Loucy (cell line): ENCODE measurements around the gene RNU5B-1.

ENCODE experiments used
- H2AFZ ChIP-seq: fragments of 200-600 bp; sonication (generic); 2 replicates; pipeline ENCODE4 v1.6.0; 2016; ENCODE audit warnings: antibody characterized with exemption, mild to moderate bottlenecking, low read length, moderate library complexity
- H3F3A ChIP-seq: fragments of 200-600 bp; 2 replicates; pipeline ENCODE4 v1.6.0; 2016; ENCODE audit warnings: antibody characterized with exemption, low read depth, mild to moderate bottlenecking
- H3K27me3 ChIP-seq: fragments of 200-600 bp; sonication (generic); 2 replicates; pipeline ENCODE4 v1.6.1; 2014; ENCODE audit warnings: low read length, mild to moderate bottlenecking; ENCODE audit not compliant: insufficient read depth, poor library complexity, severe bottlenecking
- H3K36me3 ChIP-seq: fragments of 200-600 bp; sonication (generic); 2 replicates; pipeline ENCODE4 v1.6.1; 2016; ENCODE audit warnings: low read length; ENCODE audit not compliant: insufficient read depth
- H3K4me1 ChIP-seq: fragments of 200-600 bp; sonication (generic); 2 replicates; pipeline ENCODE4 v1.5.1; 2014; ENCODE audit warnings: low read length, mild to moderate bottlenecking; ENCODE audit not compliant: insufficient read depth, poor library complexity, severe bottlenecking
- H3K4me2 ChIP-seq: fragments of 200-600 bp; sonication (generic); 2 replicates; pipeline ENCODE4 v1.6.0; 2014; ENCODE audit warnings: antibody characterized with exemption, low read length, low read depth, mild to moderate bottlenecking; ENCODE audit not compliant: poor library complexity, severe bottlenecking
- H3K4me3 ChIP-seq: fragments of 200-600 bp; sonication (generic); 2 replicates; pipeline ENCODE4 v1.5.1; 2014; ENCODE audit warnings: low read length, mild to moderate bottlenecking, mixed read lengths; ENCODE audit not compliant: poor library complexity, severe bottlenecking
- H3K79me2 ChIP-seq: fragments of 200-600 bp; sonication (generic); 2 replicates; pipeline ENCODE4 v1.6.1; 2014; ENCODE audit warnings: low read length; ENCODE audit not compliant: insufficient read depth
- H3K9ac ChIP-seq: fragments of 200-600 bp; sonication (generic); 2 replicates; pipeline ENCODE4 v1.6.0; 2014; ENCODE audit warnings: mild to moderate bottlenecking, low read depth, low read length, moderate library complexity; ENCODE audit not compliant: poor library complexity, severe bottlenecking
- H3K9me2 ChIP-seq: fragments of 200-600 bp; sonication (generic); replicated peaks from 2 replicates; pipeline ENCODE4 v1.6.1; 2016; ENCODE audit warnings: low read depth, low read length, mixed read lengths
- H3K9me3 ChIP-seq: fragments of 200-600 bp; sonication (generic); 2 replicates; pipeline ENCODE4 v1.6.1; 2014; ENCODE audit warnings: mild to moderate bottlenecking, antibody characterized with exemption, low read length, low read depth; ENCODE audit not compliant: insufficient read depth
- H4K20me1 ChIP-seq: fragments of 200-600 bp; sonication (generic); 2 replicates; pipeline ENCODE4 v1.6.0; 2014; ENCODE audit warnings: antibody characterized with exemption, low read length, mild to moderate bottlenecking; ENCODE audit not compliant: insufficient read depth, poor library complexity, severe bottlenecking
- EZH2phosphoT487 ChIP-seq: fragments of 200-600 bp; IDR thresholded peaks from 2 replicates; pipeline ENCODE4 v1.6.1; 2018; ENCODE audit warnings: antibody characterized with exemption, mild to moderate bottlenecking, moderate library complexity, borderline replicate concordance
- TF ChIP-seq, protein P1 (sequence below): fragments of 200-600 bp; sonication (generic); conservative IDR thresholded peaks from 2 replicates; pipeline ENCODE4 v1.5.1; 2014; ENCODE audit warnings: mild to moderate bottlenecking, antibody characterized with exemption, low read length

The RNU5B-1 gene

DNA sequence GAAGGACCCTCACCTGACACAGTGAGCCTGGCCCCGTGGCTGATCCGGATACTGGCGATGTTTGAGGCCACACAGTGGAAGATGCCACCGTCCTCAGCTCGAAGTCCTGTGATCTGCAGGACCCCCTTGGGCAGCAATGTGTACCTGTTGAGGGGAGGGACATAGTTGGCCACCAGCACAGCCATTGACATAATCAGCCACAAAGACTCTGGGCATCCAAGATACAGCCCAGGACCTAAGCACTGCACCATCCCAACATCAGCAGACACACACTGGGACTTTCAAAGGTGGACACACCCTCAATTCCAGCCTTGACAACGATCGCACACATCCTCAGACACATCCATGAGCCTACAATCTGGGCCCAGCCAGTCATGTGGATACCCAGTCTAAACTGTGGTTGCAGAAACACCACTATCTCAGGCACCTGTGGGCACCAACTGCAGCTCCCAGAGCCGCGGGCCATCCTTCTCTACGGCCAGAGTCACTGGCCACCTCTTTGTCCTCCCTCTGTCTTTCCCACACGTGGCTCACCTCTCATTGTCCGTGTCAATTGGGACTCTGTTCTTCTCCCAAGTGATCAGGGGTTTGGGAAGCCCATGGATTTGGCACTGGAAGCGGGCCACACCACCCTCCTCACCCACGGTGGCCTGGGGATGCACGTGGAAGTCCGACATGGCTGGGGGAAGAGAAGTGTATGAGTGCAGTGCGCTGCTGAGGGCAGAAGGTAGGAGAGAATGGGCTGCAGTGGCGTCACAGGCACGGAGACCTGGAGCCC, 31.0 kb downstream of the RNU5B-1 start:
- Histone ChIP-seq H2AFZ (no peak overlapping the region), H4K20me1 (no peaks in the 10 kb centered on the region), H3K9me3 (no peaks in the 10 kb centered on the region), H3K4me2 (no peak overlapping the region), H3K79me2 (no peaks in the 10 kb centered on the region), H3F3A (no peaks in the 10 kb centered on the region), H3K4me1 (peaks cover 12% of the 10 kb centered on the region), H3K27me3 (no peaks in the 10 kb centered on the region), H3K36me3 (no peaks in the 10 kb centered on the region), H3K9me2 (no peaks in the 10 kb centered on the region), H3K9ac (no peak overlapping the region), H3K4me3 (no peak overlapping the region)
- TF ChIP-seq, protein P1, sequence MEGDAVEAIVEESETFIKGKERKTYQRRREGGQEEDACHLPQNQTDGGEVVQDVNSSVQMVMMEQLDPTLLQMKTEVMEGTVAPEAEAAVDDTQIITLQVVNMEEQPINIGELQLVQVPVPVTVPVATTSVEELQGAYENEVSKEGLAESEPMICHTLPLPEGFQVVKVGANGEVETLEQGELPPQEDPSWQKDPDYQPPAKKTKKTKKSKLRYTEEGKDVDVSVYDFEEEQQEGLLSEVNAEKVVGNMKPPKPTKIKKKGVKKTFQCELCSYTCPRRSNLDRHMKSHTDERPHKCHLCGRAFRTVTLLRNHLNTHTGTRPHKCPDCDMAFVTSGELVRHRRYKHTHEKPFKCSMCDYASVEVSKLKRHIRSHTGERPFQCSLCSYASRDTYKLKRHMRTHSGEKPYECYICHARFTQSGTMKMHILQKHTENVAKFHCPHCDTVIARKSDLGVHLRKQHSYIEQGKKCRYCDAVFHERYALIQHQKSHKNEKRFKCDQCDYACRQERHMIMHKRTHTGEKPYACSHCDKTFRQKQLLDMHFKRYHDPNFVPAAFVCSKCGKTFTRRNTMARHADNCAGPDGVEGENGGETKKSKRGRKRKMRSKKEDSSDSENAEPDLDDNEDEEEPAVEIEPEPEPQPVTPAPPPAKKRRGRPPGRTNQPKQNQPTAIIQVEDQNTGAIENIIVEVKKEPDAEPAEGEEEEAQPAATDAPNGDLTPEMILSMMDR = no peak
- no peak for TF ChIP-seq EZH2phosphoT487

DNA sequence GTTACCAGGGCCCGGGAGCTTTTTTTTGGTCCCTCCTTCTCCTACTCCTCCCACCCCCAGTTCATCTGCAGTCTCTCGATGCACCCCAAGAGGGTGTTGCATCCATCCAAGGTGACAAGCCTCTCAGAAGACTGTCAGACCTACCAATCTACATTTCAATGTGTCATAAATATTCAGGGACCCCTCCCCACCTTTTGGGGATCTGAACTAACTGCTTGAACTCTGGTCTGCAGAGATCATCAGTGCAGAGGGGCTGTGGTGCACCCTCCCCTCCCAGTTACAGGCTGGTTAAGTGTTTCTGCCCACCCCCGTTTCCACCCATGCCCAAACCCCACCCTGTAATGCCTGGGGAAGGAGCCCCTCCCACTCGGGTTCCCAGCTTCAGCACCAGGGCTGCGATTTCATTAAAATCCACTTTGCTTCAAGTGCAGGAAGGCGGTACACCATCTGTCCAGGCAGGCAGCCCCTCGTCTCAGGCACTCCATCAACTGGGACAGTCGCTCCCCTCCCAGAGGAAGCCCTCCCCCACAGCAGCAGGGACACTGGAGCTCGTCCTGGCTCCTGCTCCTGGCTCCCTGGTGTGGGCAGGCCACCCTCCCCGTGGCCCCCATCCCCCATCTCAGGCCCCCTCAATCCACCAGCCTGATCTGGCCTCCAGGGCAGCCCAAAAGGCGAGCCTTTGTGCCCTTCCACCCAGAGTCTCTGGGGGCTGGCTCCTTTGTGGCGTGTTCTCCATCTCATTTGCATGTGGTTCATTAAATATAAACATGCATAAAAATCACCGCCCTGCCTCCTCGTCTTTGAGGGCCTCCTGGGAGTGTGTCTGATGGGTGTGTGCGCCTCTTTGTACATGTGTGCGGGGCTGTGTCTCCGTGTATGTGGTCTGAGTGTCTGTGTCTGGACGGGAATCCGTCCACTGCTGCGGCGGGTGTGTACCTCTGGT, 32.3 kb downstream of the RNU5B-1 start:
- no peaks in the 10 kb centered on the region for H3F3A ChIP-seq
- peaks cover 13% of the 10 kb centered on the region for H3K4me1 ChIP-seq
- no peaks in the 10 kb centered on the region for H3K36me3 ChIP-seq
- H3K27me3 ChIP-seq = no peaks in the 10 kb centered on the region
- H3K4me2 ChIP-seq = no peak overlapping the region
- no peak for TF ChIP-seq EZH2phosphoT487
- TF ChIP-seq, protein P1 = no peak
- H3K4me3 ChIP-seq = no peak overlapping the region
- no peaks in the 10 kb centered on the region for H4K20me1 ChIP-seq
- no peaks in the 10 kb centered on the region for H3K79me2 ChIP-seq
- H3K9ac ChIP-seq = no peak overlapping the region
- no peaks in the 10 kb centered on the region for H3K9me2 ChIP-seq
- H2AFZ ChIP-seq = no peak overlapping the region
- no peaks in the 10 kb centered on the region for H3K9me3 ChIP-seq

- Histone ChIP-seq H3K4me1 (peaks cover 13% of the 10 kb centered on the region), H3K27me3 (no peaks in the 10 kb centered on the region), H3K79me2 (no peaks in the 10 kb centered on the region), H3K9me2 (no peaks in the 10 kb centered on the region), H3K9me3 (no peaks in the 10 kb centered on the region), H2AFZ (no peak overlapping the region; the same call in 1 of the 2 replicates), H3K4me2 (no peak overlapping the region), H3F3A (no peaks in the 10 kb centered on the region), H3K4me3 (no peak overlapping the region), H3K9ac (no peak overlapping the region), H4K20me1 (no peaks in the 10 kb centered on the region), H3K36me3 (no peaks in the 10 kb centered on the region)
- TF ChIP-seq EZH2phosphoT487 = no peak
- TF ChIP-seq, protein P1 = no peak
These were observed 33.1 kb downstream of the RNU5B-1 start for GRCh38 chr15:65337436-65338070.
